ENCODE data around the gene NEMP1. TPM values are rescaled to one million over a fixed set of nuclear protein-coding genes. Genes with fewer than 3 reads are reported as not detected.

NEMP1 gene
- total and polyA plus RNA-seq, 2 of the 8 experiments (the other 6 are each of a cell fraction or from before 2014, with no cell fraction given), result 30.1 to 43.2 TPM

DNA sequence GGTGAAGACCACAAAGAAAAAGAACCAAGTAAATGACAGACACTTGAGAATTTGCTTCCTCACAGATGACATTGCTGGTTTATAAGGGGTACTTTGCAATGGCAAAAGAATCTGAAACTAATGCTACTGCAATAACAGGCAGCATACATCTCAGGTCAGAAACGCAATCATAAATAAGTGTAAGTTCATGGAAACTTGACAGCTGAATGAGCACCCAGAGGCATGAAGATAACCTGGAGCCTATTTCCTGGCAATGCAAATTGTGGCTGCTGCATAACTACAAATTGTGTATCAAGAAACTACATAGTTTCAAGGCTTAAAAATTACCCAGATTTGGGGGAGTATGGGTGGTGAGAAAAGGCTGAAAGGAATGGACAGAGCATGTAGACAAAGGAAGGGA is 20.1 kb downstream of the NEMP1 start (continued):
- no peak for TF ChIP-seq TAF7 (optimal IDR thresholded peaks at IDR 0.05; ENCODE audit: borderline replicate concordance, low read depth, low read length)
- no peak for TF ChIP-seq BRCA1 (IDR thresholded peaks at IDR 0.05; ENCODE audit: low read depth, low read length)
- TF ChIP-seq EP300 (IDR thresholded peaks at IDR 0.05; ENCODE audit: borderline replicate concordance in 1 of 2, low read depth in 2 of 2, low read length in 2 of 2), result no peak
- TF ChIP-seq GTF2F1 (IDR thresholded peaks at IDR 0.05; ENCODE audit: borderline replicate concordance, low read depth, low read length), result no peak
- no peak for TF ChIP-seq POLR2A (IDR thresholded peaks at IDR 0.05; ENCODE audit: control extremely low read depth in 1 of 2, low read depth in 2 of 2, low read length in 2 of 2)
- no peak for TF ChIP-seq POLR2AphosphoS5 (IDR thresholded peaks at IDR 0.05; ENCODE audit: low read depth, low read length)
- TF ChIP-seq, protein P1, sequence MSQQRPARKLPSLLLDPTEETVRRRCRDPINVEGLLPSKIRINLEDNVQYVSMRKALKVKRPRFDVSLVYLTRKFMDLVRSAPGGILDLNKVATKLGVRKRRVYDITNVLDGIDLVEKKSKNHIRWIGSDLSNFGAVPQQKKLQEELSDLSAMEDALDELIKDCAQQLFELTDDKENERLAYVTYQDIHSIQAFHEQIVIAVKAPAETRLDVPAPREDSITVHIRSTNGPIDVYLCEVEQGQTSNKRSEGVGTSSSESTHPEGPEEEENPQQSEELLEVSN (IDR thresholded peaks at IDR 0.05), result no peak
